PFSK-1 (cell line): Measurements from ENCODE around the gene RAP1GAP2.

ENCODE experiments used
- FOXP2 ChIP-seq: optimal IDR thresholded peaks from 2 replicates; pipeline ENCODE3; 2011; ENCODE audit warnings: borderline replicate concordance, control low read depth, inconsistent platforms; ENCODE audit not compliant: insufficient read depth; ENCODE audit errors: extremely low read length, extremely low read depth
- POLR2AphosphoS5 ChIP-seq: IDR thresholded peaks from 2 replicates; pipeline ENCODE4 v1.6.1; 2012; ENCODE audit warnings: low read depth, mild to moderate bottlenecking, control low read depth, low read length, moderate library complexity
- REST ChIP-seq, 2 experiments: IDR thresholded peaks; 2 replicates each; pipeline versions ENCODE4 v1.6.1 to v1.8.0; 2011 to 2012; ENCODE audit warnings: low read depth in 2 of 2, low read length in 2 of 2, control low read depth in 1 of 2, inconsistent platforms in 1 of 2, mild to moderate bottlenecking in 1 of 2, moderate library complexity in 1 of 2; ENCODE audit not compliant: insufficient read depth in 1 of 2
- SIN3A ChIP-seq: IDR thresholded peaks from 2 replicates; pipeline ENCODE4 v1.6.1; 2012; ENCODE audit warnings: mild to moderate bottlenecking, low read length, moderate library complexity, borderline replicate concordance; ENCODE audit not compliant: insufficient read depth
- TAF1 ChIP-seq: IDR thresholded peaks from 2 replicates; pipeline ENCODE4 v1.6.1; 2012; ENCODE audit warnings: low read length, control low read depth, borderline replicate concordance; ENCODE audit not compliant: insufficient read depth

The RAP1GAP2 gene

GRCh38 chr17:2815781-2816185 lies 19.5 kb downstream of the RAP1GAP2 start:
- TF ChIP-seq TAF1 (no peak), SIN3A (no peak), FOXP2 (no peak), POLR2AphosphoS5 (no peak)

- TF ChIP-seq POLR2AphosphoS5 (no peak), REST (IDR thresholded peaks at IDR 0.05; ENCODE audit: insufficient read depth in 1 of 2, low read depth in 2 of 2, low read length in 2 of 2) (no peak), TAF1 (no peak), FOXP2 (no peak), SIN3A (no peak)
Measured at GRCh38 chr17:2816688-2817087, 20.4 kb downstream of the RAP1GAP2 start.

- TF ChIP-seq FOXP2 (no peak), TAF1 (no peak), POLR2AphosphoS5 (no peak), SIN3A (no peak), REST (IDR thresholded peaks at IDR 0.05; ENCODE audit: insufficient read depth in 1 of 2, low read depth in 2 of 2, low read length in 2 of 2) (no peak)
Measured at GRCh38 chr17:2819921-2820501, 23.8 kb downstream of the RAP1GAP2 start.

- TF ChIP-seq POLR2AphosphoS5 (no peak), TAF1 (no peak), FOXP2 (no peak), REST (IDR thresholded peaks at IDR 0.05; ENCODE audit: insufficient read depth in 1 of 2, low read depth in 2 of 2, low read length in 2 of 2) (no peak), SIN3A (no peak)
Measured at GRCh38 chr17:2821868-2822267, 25.6 kb downstream of the RAP1GAP2 start.

GRCh38 chr17:2822358-2822757 lies 26.1 kb downstream of the RAP1GAP2 start:
- TF ChIP-seq FOXP2 (no peak), POLR2AphosphoS5 (no peak), TAF1 (no peak), SIN3A (no peak), REST (IDR thresholded peaks at IDR 0.05; ENCODE audit: insufficient read depth in 1 of 2, low read depth in 2 of 2, low read length in 2 of 2) (no peak)
